Spleen (tissue), 7 donors: Measurements from ENCODE around the gene LRP11.

Source experiments
- CTCF ChIP-seq, 11 experiments: fragments of 200-600 bp in 7 of 11; fragments of 450-650 bp in 4 of 11; sonication (generic) in 4 of 11; IDR thresholded peaks in 8 of 11; conservative IDR thresholded peaks in 3 of 11; 1 replicate in 7 of 11; 2 replicates in 4 of 11; pipeline versions ENCODE4 v1.4.0 to v1.8.0; 2016 to 2021; ENCODE audit warnings: antibody characterized with exemption in 11 of 11, inconsistent platforms in 4 of 11, mild to moderate bottlenecking in 1 of 11
- POLR2A ChIP-seq, 3 donors: fragments of 450-650 bp; IDR thresholded peaks; one replicate each; pipeline ENCODE4 v1.5.1; 2017; ENCODE audit warnings: antibody characterized with exemption in 3 of 3, mild to moderate bottlenecking in 1 of 3
- POLR2AphosphoS5 ChIP-seq, 3 donors: sonication (generic); formaldehyde crosslinking; IDR thresholded peaks; one replicate each; pipeline ENCODE4 v1.5.1; 2017; ENCODE audit warnings: antibody characterized with exemption in 3 of 3
- donor health status: DM: no; HTN: no; CAD: no; lungs with moderate emphysema.
- donor health status: DM: no; HTN: no; CAD: no.
- donor health status: DM: no; HTN: no; CAD: no.

GRCh38 chr6:149901444-149902140 lies 37.4 kb upstream of the LRP11 start:
- TF ChIP-seq POLR2A (IDR thresholded peaks at IDR 0.05): no peak
- TF ChIP-seq CTCF (IDR thresholded peaks at IDR 0.05 in 8 of 11, conservative IDR thresholded peaks at IDR 0.05 in 3 of 11): no peak
- no peak for TF ChIP-seq POLR2AphosphoS5 (IDR thresholded peaks at IDR 0.05)
